Adrenal gland (tissue), 12 donors: ENCODE results near the gene GSE1. TPM values are rescaled to one million over a fixed set of nuclear protein-coding genes. Genes with fewer than 3 reads are reported as not detected.

Experiments used
- DNase-seq, 7 donors: peaks; one replicate each; pipeline ENCODE4 v3.0.0-alpha.2; 2019 to 2020
- H3K27ac ChIP-seq, 5 donors: fragments of 200-600 bp; sonication (generic) in 4 of 5; 1 replicate in 3 of 5; 2 replicates in 2 of 5; pipeline versions ENCODE4 v1.5.1 to v1.8.0; 2016 to 2020; ENCODE audit warnings: mild to moderate bottlenecking in 1 of 5
- H3K27me3 ChIP-seq: fragments of 200-600 bp; 2 replicates; pipeline ENCODE4 v1.8.0; 2021
- H3K36me3 ChIP-seq, 2 donors: fragments of 200-600 bp; replicated peaks in 1 of 2; 1 replicate in 1 of 2; 2 replicates in 1 of 2; pipeline versions ENCODE4 v1.5.1 to v1.8.0; 2018 to 2022
- H3K4me1 ChIP-seq, 2 donors: fragments of 200-600 bp; replicated peaks in 1 of 2; 1 replicate in 1 of 2; 2 replicates in 1 of 2; pipeline versions ENCODE4 v1.5.1 to v1.8.0; 2018 to 2021
- H3K4me3 ChIP-seq, 4 donors: fragments of 200-600 bp; sonication (generic) in 3 of 4; one replicate each; pipeline ENCODE4 v1.5.1; 2016 to 2018
- H3K9me3 ChIP-seq, 3 donors: fragments of 200-600 bp; sonication (generic) in 1 of 3; replicated peaks in 1 of 3; 1 replicate in 2 of 3; 2 replicates in 1 of 3; pipeline versions ENCODE4 v1.5.1 to v1.8.0; 2016 to 2021
- POLR2A ChIP-seq, 2 donors: fragments of 450-650 bp; IDR thresholded peaks; one replicate each; pipeline ENCODE4 v1.6.1; 2017; ENCODE audit warnings: antibody characterized with exemption in 2 of 2, mild to moderate bottlenecking in 2 of 2, moderate library complexity in 1 of 2
- WGBS, 4 donors: extraction: QIAGEN DNeasy Blood & Tissue Kit in 2 of 4; methylation state at CpG; one replicate each; pipeline versions ENCODE4 v1.1.5 to v1.1.7; 2013 to 2017; 5-methylcytosine and 5-hydroxymethylcytosine counted together
- intact Hi-C, 2 donors: fragments of 100-400 bp; cut with DNase I; formaldehyde crosslinking; loops; one replicate each; pipeline versions ENCODE4 v1.14.1 to v1.15.0; 2022 to 2023
- polyA plus RNA-seq, 3 donors: library from polyadenylated mRNA; stranded (reverse); fragments of 200-250 nt in 2 of 3; fragments of 350-450 nt in 1 of 3; fragmentation: Illumina TruSeq in 1 of 3; extraction: RNeasy Lipid Tissue Mini Kit (QIAGEN cat#74804) in 1 of 3; gene quantifications; one replicate each; pipeline ENCODE4 v1.2.3, GENCODE V29; 2013 to 2014
- total RNA-seq, 9 donors: library from RNA; depleted of rRNA in 4 of 9; stranded (reverse); fragments of >200 nt in 4 of 9; fragments of 120-200 nt in 1 of 9; fragmentation: NEBNext Ultra II Directional in 1 of 9; extraction: Animal tissue kit (Norgen Biotek cat#: 25700) in 1 of 9; gene quantifications; one replicate each; pipeline versions ENCODE4 v1.1.0 to v1.2.4, GENCODE V29; 2013 to 2023
- TF ChIP-seq, protein P1 (sequence below), 6 experiments: fragments of 450-650 bp in 4 of 6; fragments of 200-600 bp in 2 of 6; sonication (generic) in 1 of 6; IDR thresholded peaks; 1 replicate in 5 of 6; 2 replicates in 1 of 6; pipeline versions ENCODE4 v1.5.1 to v1.8.0; 2016 to 2021; ENCODE audit warnings: antibody characterized with exemption in 6 of 6, mild to moderate bottlenecking in 2 of 6, moderate library complexity in 1 of 6
- donor health status: healthy with polysubstance abuse.
- donor health status: Bipolar disorder and iron deficiency.
- donor health status: DM: yes; HTN: yes; CAD: no.
- donor health status: DM: no; HTN: no; CAD: no.
- donor health status: DM: no; HTN: no; CAD: no.
- donor health status: DM: yes; HTN: yes; CAD: no.

The GSE1 gene
- total and polyA plus RNA-seq, 12 donors: 7.8 to 99.9 (median 64.8) TPM

DNA sequence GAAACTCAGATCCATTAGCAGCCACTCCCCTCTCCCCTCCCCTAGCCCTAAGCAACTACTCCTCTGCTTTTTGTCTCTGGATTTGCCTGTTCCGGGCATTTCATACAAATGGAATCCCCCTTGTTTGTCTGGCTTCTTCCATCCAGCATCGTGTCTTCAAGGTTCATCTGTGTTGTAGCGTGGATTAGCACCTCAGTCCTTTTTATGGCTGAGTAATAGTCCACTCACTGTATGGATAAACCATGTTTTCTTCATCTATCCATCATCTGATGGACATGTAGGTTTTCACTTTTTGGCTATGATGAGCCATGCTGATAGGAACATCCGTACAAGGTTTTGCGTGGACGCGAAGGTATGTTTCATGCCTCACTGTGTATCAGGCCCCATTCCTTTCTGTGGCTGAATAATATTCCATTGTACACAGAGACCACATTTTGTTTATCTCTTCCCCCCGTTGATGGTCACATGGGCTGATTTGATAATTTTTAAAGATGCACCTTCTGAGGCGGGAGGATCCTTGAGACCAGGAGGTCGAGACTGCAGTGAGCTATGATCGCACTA is 8.9 kb upstream of the GSE1 start:
- no peaks in the 10 kb centered on the region for H3K36me3 ChIP-seq
- TF ChIP-seq, protein P1, sequence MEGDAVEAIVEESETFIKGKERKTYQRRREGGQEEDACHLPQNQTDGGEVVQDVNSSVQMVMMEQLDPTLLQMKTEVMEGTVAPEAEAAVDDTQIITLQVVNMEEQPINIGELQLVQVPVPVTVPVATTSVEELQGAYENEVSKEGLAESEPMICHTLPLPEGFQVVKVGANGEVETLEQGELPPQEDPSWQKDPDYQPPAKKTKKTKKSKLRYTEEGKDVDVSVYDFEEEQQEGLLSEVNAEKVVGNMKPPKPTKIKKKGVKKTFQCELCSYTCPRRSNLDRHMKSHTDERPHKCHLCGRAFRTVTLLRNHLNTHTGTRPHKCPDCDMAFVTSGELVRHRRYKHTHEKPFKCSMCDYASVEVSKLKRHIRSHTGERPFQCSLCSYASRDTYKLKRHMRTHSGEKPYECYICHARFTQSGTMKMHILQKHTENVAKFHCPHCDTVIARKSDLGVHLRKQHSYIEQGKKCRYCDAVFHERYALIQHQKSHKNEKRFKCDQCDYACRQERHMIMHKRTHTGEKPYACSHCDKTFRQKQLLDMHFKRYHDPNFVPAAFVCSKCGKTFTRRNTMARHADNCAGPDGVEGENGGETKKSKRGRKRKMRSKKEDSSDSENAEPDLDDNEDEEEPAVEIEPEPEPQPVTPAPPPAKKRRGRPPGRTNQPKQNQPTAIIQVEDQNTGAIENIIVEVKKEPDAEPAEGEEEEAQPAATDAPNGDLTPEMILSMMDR (IDR thresholded peaks at IDR 0.05): no peak
- TF ChIP-seq POLR2A (IDR thresholded peaks at IDR 0.05): no peak
- no peaks in the 10 kb centered on the region for H3K27me3 ChIP-seq
- 92 to 96% (median 94%) methylated on average over 11 of the region's 11 CpGs for WGBS, 4 donors
- H3K4me3 ChIP-seq: no peak overlapping the region
- no peak for DNase-seq
- no peak overlapping the region for H3K27ac ChIP-seq
- intact Hi-C loops: loop anchor here in 1 of 2 donors (10.0 kb wide), 1 partner anchor 329 kb away; no protein-coding TSS in a partner anchor
- peaks cover 7 to 39% of the 10 kb centered on the region in 2 donors for H3K4me1 ChIP-seq
- no peaks in the 10 kb centered on the region for H3K9me3 ChIP-seq

- Histone ChIP-seq H3K36me3 (no peaks in the 10 kb centered on the region), H3K9me3 (no peaks in the 10 kb centered on the region), H3K4me1 (peaks cover 12 to 38% of the 10 kb centered on the region in 2 donors), H3K27me3 (no peaks in the 10 kb centered on the region), H3K27ac (no peak overlapping the region), H3K4me3 (no peak overlapping the region)
- intact Hi-C loops: loop anchor here (5.0 to 10.0 kb wide), 3 partner anchors 38 to 330 kb away; no protein-coding TSS in a partner anchor
- 78 to 85% (median 81%) methylated on average over 28 of the region's 28 CpGs for WGBS, 4 donors
- TF ChIP-seq, protein P1 (IDR thresholded peaks at IDR 0.05): no peak
- TF ChIP-seq POLR2A (IDR thresholded peaks at IDR 0.05): no peak
- DNase-seq: no peak
Observed at GRCh38 chr16:85605051-85605911, 7.8 kb upstream of the GSE1 start.

DNA sequence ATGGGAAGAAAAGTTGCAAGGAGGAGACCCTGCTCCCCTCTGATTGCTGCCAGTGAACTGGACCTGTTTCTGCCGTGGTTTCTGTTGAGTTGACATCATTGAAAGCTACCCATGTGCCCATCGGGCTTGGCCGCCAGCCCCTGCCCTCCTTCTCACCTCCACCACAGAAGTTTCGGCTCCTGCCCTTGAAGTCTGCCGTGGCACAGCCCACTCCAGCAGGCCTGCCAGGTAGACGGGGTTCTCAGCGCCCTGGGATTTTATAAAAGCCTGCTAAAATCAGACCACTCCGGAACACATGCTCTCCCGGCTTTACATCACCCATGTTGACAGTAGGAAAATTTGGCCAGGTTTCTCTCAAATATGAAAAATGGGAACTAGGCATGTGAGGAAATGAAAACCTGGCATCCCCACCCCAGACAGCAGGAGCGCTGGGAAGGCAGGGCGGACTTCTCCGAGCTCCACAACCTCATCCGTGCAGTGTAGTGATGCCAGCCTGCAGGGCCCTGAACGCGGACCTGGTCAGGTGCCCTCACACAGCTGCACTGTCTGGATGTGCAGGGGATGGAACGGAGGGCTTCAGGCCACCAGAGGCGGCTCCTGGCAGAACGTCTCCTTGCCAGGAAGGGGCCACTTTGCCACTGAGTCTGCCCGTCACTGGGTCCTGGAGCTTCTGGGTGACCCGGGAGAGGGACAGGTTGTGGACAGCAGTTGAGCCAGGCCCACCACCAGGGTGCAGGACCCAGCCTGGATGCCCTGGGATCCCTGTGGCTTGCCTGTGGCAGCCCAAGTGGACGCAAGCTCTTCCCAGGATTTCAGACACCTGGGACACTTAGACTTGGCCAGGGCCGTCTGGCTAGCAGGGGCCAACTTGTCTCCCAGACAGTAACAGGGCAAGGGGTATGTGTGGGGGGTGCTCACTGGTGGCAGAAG is 6.9 kb upstream of the GSE1 start:
- intact Hi-C loops: loop anchor here (5.0 to 10.0 kb wide), 3 partner anchors 39 to 331 kb away; no protein-coding TSS in a partner anchor

More for the DNA sequence above, 6.9 kb upstream of the GSE1 start:
- Histone ChIP-seq H3K9me3 (no peaks in the 10 kb centered on the region), H3K36me3 (no peaks in the 10 kb centered on the region), H3K4me1 (peaks cover 19 to 46% of the 10 kb centered on the region in 2 donors), H3K27ac (no peak overlapping the region), H3K27me3 (no peaks in the 10 kb centered on the region), H3K4me3 (no peak overlapping the region)
- no peak for DNase-seq
- WGBS, 4 donors: 83 to 91% (median 88%) methylated on average over 13 to 22 of the region's 22 CpGs
- TF ChIP-seq POLR2A (IDR thresholded peaks at IDR 0.05): no peak
- TF ChIP-seq, protein P1 (IDR thresholded peaks at IDR 0.05): no peak
